DND-41 (cell line): ENCODE measurements around the gene KLHL18.

Experiments used
- ATAC-seq: fragments of 200-7000 bp; cut with Tn5 transposase; 3 replicates; pipeline ENCODE4 v1.9.1; 2021; ENCODE audit warnings: low read depth; ENCODE audit not compliant: insufficient read depth
- DNase-seq: peaks from one replicate; pipeline ENCODE4 v3.0.0-alpha.2; 2020
- H2AFZ ChIP-seq: 2 replicates; pipeline ENCODE4 v1.6.0; 2012; ENCODE audit warnings: low read depth, low read length
- H3K27ac ChIP-seq: 2 replicates; pipeline ENCODE4 v1.5.1; 2012; ENCODE audit warnings: low read length, inconsistent platforms
- H3K27me3 ChIP-seq: fragments of 200-600 bp; sonication (generic); 2 replicates; pipeline ENCODE4 v1.6.0; 2012; ENCODE audit warnings: low read length, mild to moderate bottlenecking, inconsistent platforms; ENCODE audit not compliant: insufficient read depth, poor library complexity
- H3K36me3 ChIP-seq: 2 replicates; pipeline ENCODE4 v1.5.1; 2012; ENCODE audit warnings: low read length, inconsistent platforms; ENCODE audit not compliant: insufficient read depth
- H3K4me1 ChIP-seq: 2 replicates; pipeline ENCODE4 v1.5.1; 2012; ENCODE audit warnings: mild to moderate bottlenecking, low read length; ENCODE audit not compliant: insufficient read depth
- H3K4me2 ChIP-seq: 2 replicates; pipeline ENCODE4 v1.6.0; 2012; ENCODE audit warnings: mild to moderate bottlenecking, moderate library complexity, low read length, inconsistent platforms; ENCODE audit not compliant: insufficient read depth
- H3K4me3 ChIP-seq, 2 experiments: fragments of 200-600 bp in 1 of 2; shearing (Covaris generic) in 1 of 2; 2 replicates each; pipeline ENCODE4 v1.5.1; 2012 to 2016; ENCODE audit warnings: inconsistent platforms in 2 of 2, low read length in 2 of 2, mild to moderate bottlenecking in 2 of 2, low read depth in 1 of 2, moderate library complexity in 1 of 2
- H3K79me2 ChIP-seq: 2 replicates; pipeline ENCODE4 v1.6.0; 2012; ENCODE audit warnings: low read length, inconsistent platforms; ENCODE audit not compliant: insufficient read depth
- H3K9ac ChIP-seq: 2 replicates; pipeline ENCODE4 v1.6.0; 2012; ENCODE audit warnings: low read depth, mild to moderate bottlenecking, inconsistent platforms, low read length, moderate library complexity
- H3K9me3 ChIP-seq: 2 replicates; pipeline ENCODE4 v1.5.1; 2012; ENCODE audit warnings: low read length, moderate library complexity, mild to moderate bottlenecking, inconsistent platforms; ENCODE audit not compliant: insufficient read depth, severe bottlenecking
- H4K20me1 ChIP-seq: 2 replicates; pipeline ENCODE4 v1.6.0; 2012; ENCODE audit warnings: low read length; ENCODE audit not compliant: insufficient read depth
- CTCF ChIP-seq: IDR thresholded peaks from 2 replicates; pipeline ENCODE4 v1.5.1; 2012; ENCODE audit warnings: borderline replicate concordance, low read length, moderate library complexity, mild to moderate bottlenecking; ENCODE audit not compliant: poor library complexity, severe bottlenecking; ENCODE audit errors: extremely low read depth
- EZH2 ChIP-seq: IDR thresholded peaks from 3 replicates; pipeline ENCODE4 v1.6.1; 2012; ENCODE audit warnings: borderline replicate concordance, low read depth, mild to moderate bottlenecking, moderate library complexity, low read length, inconsistent platforms; ENCODE audit not compliant: severe bottlenecking

Gene KLHL18

GRCh38 chr3:47243419-47244147 lies 39.2 kb upstream of the KLHL18 start:
- no peak overlapping the region for H3K4me2 ChIP-seq
- H3K4me1 ChIP-seq, result no peaks in the 10 kb centered on the region
- H2AFZ ChIP-seq, result no peak overlapping the region
- no peaks in the 10 kb centered on the region for H3K79me2 ChIP-seq
- H3K27ac ChIP-seq, result no peak overlapping the region
- no peaks in the 10 kb centered on the region for H3K27me3 ChIP-seq
- no peak for TF ChIP-seq EZH2
- TF ChIP-seq CTCF, result no peak
- no peaks in the 10 kb centered on the region for H3K9me3 ChIP-seq
- ATAC-seq (no peak), DNase-seq (no peak)
- no peaks in the 10 kb centered on the region for H3K36me3 ChIP-seq
- H4K20me1 ChIP-seq, result no peaks in the 10 kb centered on the region
- H3K4me3 ChIP-seq, result no peak overlapping the region
- H3K9ac ChIP-seq, result no peak overlapping the region

- Histone ChIP-seq H3K4me1 (no peaks in the 10 kb centered on the region), H3K27me3 (no peaks in the 10 kb centered on the region), H3K36me3 (no peaks in the 10 kb centered on the region), H3K27ac (no peak overlapping the region), H3K9me3 (no peaks in the 10 kb centered on the region), H3K4me2 (no peak overlapping the region), H3K4me3 (no peak overlapping the region), H3K9ac (no peak overlapping the region), H4K20me1 (no peaks in the 10 kb centered on the region), H2AFZ (no peak overlapping the region), H3K79me2 (no peaks in the 10 kb centered on the region)
- DNase-seq (no peak), ATAC-seq (no peak)
- TF ChIP-seq EZH2 (no peak), CTCF (no peak)
Observed at GRCh38 chr3:47244531-47245100, 38.1 kb upstream of the KLHL18 start.

GRCh38 chr3:47245271-47245670 lies 37.5 kb upstream of the KLHL18 start:
- Histone ChIP-seq H3K4me2 (no peak overlapping the region), H2AFZ (peak overlapping the region; percentile 19; the same call in 1 of the 2 replicates), H3K4me3 (no peak overlapping the region), H3K79me2 (no peaks in the 10 kb centered on the region), H3K27ac (no peak overlapping the region), H3K36me3 (no peaks in the 10 kb centered on the region), H3K4me1 (no peaks in the 10 kb centered on the region), H3K9ac (no peak overlapping the region), H3K27me3 (no peaks in the 10 kb centered on the region), H3K9me3 (no peaks in the 10 kb centered on the region), H4K20me1 (no peaks in the 10 kb centered on the region)
- ATAC-seq (no peak), DNase-seq (no peak)
- TF ChIP-seq EZH2 (no peak), CTCF (no peak)
